ENCODE data around the gene HIF1AN.

HIF1AN gene

GRCh38 chr10:100565206-100565985 is 29.7 kb downstream of the HIF1AN start:
- no peaks in the 10 kb centered on the region for H3K79me2 ChIP-seq (ENCODE audit: insufficient read depth, low read length)
- H3K4me3 ChIP-seq (ENCODE audit: insufficient read depth, low read length, poor library complexity, severe bottlenecking): no peak overlapping the region
- H3F3A ChIP-seq (ENCODE audit: insufficient read depth): no peaks in the 10 kb centered on the region
- TF ChIP-seq EZH2phosphoT487 (conservative IDR thresholded peaks at IDR 0.05; ENCODE audit: low read length): no peak
- TF ChIP-seq, protein P1, sequence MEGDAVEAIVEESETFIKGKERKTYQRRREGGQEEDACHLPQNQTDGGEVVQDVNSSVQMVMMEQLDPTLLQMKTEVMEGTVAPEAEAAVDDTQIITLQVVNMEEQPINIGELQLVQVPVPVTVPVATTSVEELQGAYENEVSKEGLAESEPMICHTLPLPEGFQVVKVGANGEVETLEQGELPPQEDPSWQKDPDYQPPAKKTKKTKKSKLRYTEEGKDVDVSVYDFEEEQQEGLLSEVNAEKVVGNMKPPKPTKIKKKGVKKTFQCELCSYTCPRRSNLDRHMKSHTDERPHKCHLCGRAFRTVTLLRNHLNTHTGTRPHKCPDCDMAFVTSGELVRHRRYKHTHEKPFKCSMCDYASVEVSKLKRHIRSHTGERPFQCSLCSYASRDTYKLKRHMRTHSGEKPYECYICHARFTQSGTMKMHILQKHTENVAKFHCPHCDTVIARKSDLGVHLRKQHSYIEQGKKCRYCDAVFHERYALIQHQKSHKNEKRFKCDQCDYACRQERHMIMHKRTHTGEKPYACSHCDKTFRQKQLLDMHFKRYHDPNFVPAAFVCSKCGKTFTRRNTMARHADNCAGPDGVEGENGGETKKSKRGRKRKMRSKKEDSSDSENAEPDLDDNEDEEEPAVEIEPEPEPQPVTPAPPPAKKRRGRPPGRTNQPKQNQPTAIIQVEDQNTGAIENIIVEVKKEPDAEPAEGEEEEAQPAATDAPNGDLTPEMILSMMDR (IDR thresholded peaks at IDR 0.05; ENCODE audit: insufficient read depth, low read length, poor library complexity, severe bottlenecking): no peak
- H3K9me2 ChIP-seq (replicated peaks; ENCODE audit: insufficient read depth, low read length): no peaks in the 10 kb centered on the region
- H3K36me3 ChIP-seq (ENCODE audit: low read length): no peaks in the 10 kb centered on the region
- H3K4me2 ChIP-seq (ENCODE audit: low read depth, low read length, poor library complexity, severe bottlenecking): no peak overlapping the region
- H3K9ac ChIP-seq (ENCODE audit: low read length): no peak overlapping the region
- no peaks in the 10 kb centered on the region for H3K27me3 ChIP-seq (ENCODE audit: low read length)
- H2AFZ ChIP-seq (ENCODE audit: low read depth, low read length, severe bottlenecking): no peak overlapping the region
- no peaks in the 10 kb centered on the region for H4K20me1 ChIP-seq (ENCODE audit: low read depth, low read length)
- H3K27ac ChIP-seq (ENCODE audit: low read depth, low read length): no peak overlapping the region
- H3K9me3 ChIP-seq (ENCODE audit: insufficient read depth, low read length): no peaks in the 10 kb centered on the region

GRCh38 chr10:100566561-100566960 is 30.8 kb downstream of the HIF1AN start:
- no peaks in the 10 kb centered on the region for H4K20me1 ChIP-seq (ENCODE audit: low read depth, low read length)
- H2AFZ ChIP-seq (ENCODE audit: low read depth, low read length, severe bottlenecking): no peak overlapping the region
- H3K9me3 ChIP-seq (ENCODE audit: insufficient read depth, low read length): no peaks in the 10 kb centered on the region
- no peak for TF ChIP-seq EZH2phosphoT487 (conservative IDR thresholded peaks at IDR 0.05; ENCODE audit: low read length)
- TF ChIP-seq, protein P1 (IDR thresholded peaks at IDR 0.05; ENCODE audit: insufficient read depth, low read length, poor library complexity, severe bottlenecking): no peak
- no peaks in the 10 kb centered on the region for H3K79me2 ChIP-seq (ENCODE audit: insufficient read depth, low read length)
- no peak overlapping the region for H3K4me2 ChIP-seq (ENCODE audit: low read depth, low read length, poor library complexity, severe bottlenecking)
- no peak overlapping the region for H3K27ac ChIP-seq (ENCODE audit: low read depth, low read length)
- no peaks in the 10 kb centered on the region for H3K36me3 ChIP-seq (ENCODE audit: low read length)
- no peak overlapping the region for H3K9ac ChIP-seq (ENCODE audit: low read length)
- H3K9me2 ChIP-seq (replicated peaks; ENCODE audit: insufficient read depth, low read length): no peaks in the 10 kb centered on the region
- no peak overlapping the region for H3K4me3 ChIP-seq (ENCODE audit: insufficient read depth, low read length, poor library complexity, severe bottlenecking)
- no peaks in the 10 kb centered on the region for H3F3A ChIP-seq (ENCODE audit: insufficient read depth)
- no peaks in the 10 kb centered on the region for H3K27me3 ChIP-seq (ENCODE audit: low read length)

GRCh38 chr10:100567249-100567648 is 31.5 kb downstream of the HIF1AN start:
- Histone ChIP-seq H4K20me1 (ENCODE audit: low read depth, low read length) (no peaks in the 10 kb centered on the region), H3K9me2 (replicated peaks; ENCODE audit: insufficient read depth, low read length) (no peaks in the 10 kb centered on the region), H3K27ac (ENCODE audit: low read depth, low read length) (no peak overlapping the region), H3K27me3 (ENCODE audit: low read length) (no peaks in the 10 kb centered on the region), H3K4me3 (ENCODE audit: insufficient read depth, low read length, poor library complexity, severe bottlenecking) (no peak overlapping the region), H3K79me2 (ENCODE audit: insufficient read depth, low read length) (no peaks in the 10 kb centered on the region), H3F3A (ENCODE audit: insufficient read depth) (no peaks in the 10 kb centered on the region), H3K9ac (ENCODE audit: low read length) (no peak overlapping the region), H3K9me3 (ENCODE audit: insufficient read depth, low read length) (no peaks in the 10 kb centered on the region), H3K4me2 (ENCODE audit: low read depth, low read length, poor library complexity, severe bottlenecking) (no peak overlapping the region), H3K36me3 (ENCODE audit: low read length) (no peaks in the 10 kb centered on the region), H2AFZ (ENCODE audit: low read depth, low read length, severe bottlenecking) (no peak overlapping the region)
- TF ChIP-seq, protein P1 (IDR thresholded peaks at IDR 0.05; ENCODE audit: insufficient read depth, low read length, poor library complexity, severe bottlenecking): no peak
- no peak for TF ChIP-seq EZH2phosphoT487 (conservative IDR thresholded peaks at IDR 0.05; ENCODE audit: low read length)

All from SU-DHL-6 (cell line).